Liver (tissue), 9 donors: Measurements from ENCODE around the gene TRIL. TPM values are rescaled to one million over a fixed set of nuclear protein-coding genes. Genes with fewer than 3 reads are reported as not detected.

ENCODE experiments used
- DNase-seq: peaks from one replicate; pipeline ENCODE4 v3.0.0-alpha.2; 2017; ENCODE audit warnings: low spot score
- H3K27ac ChIP-seq, 2 donors: one replicate each; pipeline ENCODE4 v1.7.0; 2013; ENCODE audit warnings: inconsistent platforms in 2 of 2, low read length in 2 of 2, control low read depth in 1 of 2, low read depth in 1 of 2, mild to moderate bottlenecking in 1 of 2
- H3K27me3 ChIP-seq, 4 donors: one replicate each; pipeline versions ENCODE4 v1.6.1 to v1.7.0; 2013; ENCODE audit warnings: low read length in 3 of 4, inconsistent platforms in 1 of 4, mild to moderate bottlenecking in 1 of 4, moderate library complexity in 1 of 4; ENCODE audit not compliant: control insufficient read depth in 4 of 4, insufficient read depth in 4 of 4
- H3K36me3 ChIP-seq, 4 donors: one replicate each; pipeline versions ENCODE4 v1.6.1 to v1.7.0; 2013; ENCODE audit warnings: low read length in 3 of 4, mild to moderate bottlenecking in 3 of 4, low read depth in 1 of 4, moderate library complexity in 1 of 4; ENCODE audit not compliant: control insufficient read depth in 4 of 4, insufficient read depth in 3 of 4
- H3K4me1 ChIP-seq, 4 donors: one replicate each; pipeline versions ENCODE4 v1.6.1 to v1.7.0; 2013; ENCODE audit warnings: low read length in 3 of 4, mild to moderate bottlenecking in 3 of 4, moderate library complexity in 1 of 4; ENCODE audit not compliant: control insufficient read depth in 4 of 4, insufficient read depth in 4 of 4
- H3K4me3 ChIP-seq, 3 donors: one replicate each; pipeline versions ENCODE4 v1.6.1 to v1.7.0; 2013; ENCODE audit warnings: low read length in 3 of 3, control low read depth in 1 of 3, low read depth in 1 of 3, mild to moderate bottlenecking in 1 of 3
- H3K9ac ChIP-seq, 2 donors: one replicate each; pipeline ENCODE4 v1.7.0; 2013; ENCODE audit warnings: low read length in 2 of 2, mild to moderate bottlenecking in 2 of 2, moderate library complexity in 2 of 2, control low read depth in 1 of 2, low read depth in 1 of 2
- H3K9me3 ChIP-seq, 4 donors: one replicate each; pipeline versions ENCODE4 v1.6.1 to v1.7.0; 2013; ENCODE audit warnings: low read length in 3 of 4; ENCODE audit not compliant: control insufficient read depth in 4 of 4
- EGR1 ChIP-seq, 2 donors: IDR thresholded peaks; 2 replicates each; pipeline ENCODE4 v1.6.1; 2016 to 2018; ENCODE audit warnings: antibody characterized with exemption in 2 of 2, low read depth in 2 of 2
- FOXA1 ChIP-seq: IDR thresholded peaks from 2 replicates; pipeline ENCODE4 v1.6.1; 2016; ENCODE audit warnings: antibody characterized with exemption
- FOXA2 ChIP-seq: IDR thresholded peaks from 2 replicates; pipeline ENCODE4 v1.6.1; 2016; ENCODE audit warnings: antibody characterized with exemption
- GABPA ChIP-seq, 2 donors: IDR thresholded peaks in 1 of 2; conservative IDR thresholded peaks in 1 of 2; 2 replicates each; pipeline ENCODE4 v1.6.1; 2016; ENCODE audit warnings: antibody characterized with exemption in 2 of 2, mild to moderate bottlenecking in 1 of 2, moderate library complexity in 1 of 2
- HNF4A ChIP-seq, 2 donors: conservative IDR thresholded peaks; 2 replicates each; pipeline ENCODE4 v1.6.1; 2016; ENCODE audit warnings: antibody characterized with exemption in 2 of 2, mild to moderate bottlenecking in 2 of 2
- HNF4G ChIP-seq: IDR thresholded peaks from 2 replicates; pipeline ENCODE4 v1.6.1; 2016; ENCODE audit warnings: antibody characterized with exemption
- JUND ChIP-seq, 2 donors: IDR thresholded peaks; 2 replicates each; pipeline ENCODE4 v1.6.1; 2016; ENCODE audit warnings: antibody characterized with exemption in 2 of 2
- NR2F2 ChIP-seq: IDR thresholded peaks from 2 replicates; pipeline ENCODE4 v1.6.1; 2016; ENCODE audit warnings: antibody characterized with exemption
- RAD21 ChIP-seq, 2 donors: IDR thresholded peaks; 2 replicates each; pipeline ENCODE4 v1.6.1; 2016; ENCODE audit warnings: antibody characterized with exemption in 2 of 2, mild to moderate bottlenecking in 2 of 2
- RXRA ChIP-seq, 2 donors: IDR thresholded peaks; 2 replicates each; pipeline ENCODE4 v1.6.1; 2017 to 2018; ENCODE audit warnings: antibody characterized with exemption in 2 of 2, mild to moderate bottlenecking in 1 of 2
- TAF1 ChIP-seq: conservative IDR thresholded peaks from 2 replicates; pipeline ENCODE4 v1.6.1; 2016; ENCODE audit warnings: antibody characterized with exemption, mild to moderate bottlenecking
- YY1 ChIP-seq: IDR thresholded peaks from 2 replicates; pipeline ENCODE4 v1.6.1; 2016; ENCODE audit warnings: antibody characterized with exemption, mild to moderate bottlenecking
- WGBS: extraction: QIAGEN DNeasy Blood & Tissue Kit; methylation state at CpG from one replicate; pipeline ENCODE4 v1.1.7; 2013; 5-methylcytosine and 5-hydroxymethylcytosine counted together
- polyA plus RNA-seq, 2 donors: library from polyadenylated mRNA; stranded (reverse) in 1 of 2; unstranded in 1 of 2; fragments of 200-250 nt in 1 of 2; fragments of >200 nt in 1 of 2; fragmentation: Nextera tagmentation in 1 of 2; extraction: Ambion mirVana in 1 of 2; gene quantifications; one replicate each; pipeline versions ENCODE4 v1.2.1 to v1.2.3, GENCODE V29; 2013 to 2015
- total RNA-seq, 2 donors: library from RNA; depleted of rRNA; stranded (reverse); fragments of >200 nt; gene quantifications; one replicate each; pipeline ENCODE4 v1.2.3, GENCODE V29; 2014
- TF ChIP-seq, protein P1 (sequence below): IDR thresholded peaks from 2 replicates; pipeline ENCODE4 v1.6.1; 2016; ENCODE audit warnings: antibody characterized with exemption
- TF ChIP-seq, protein P2 (sequence below): IDR thresholded peaks from 2 replicates; pipeline ENCODE4 v1.6.1; 2016; ENCODE audit warnings: antibody characterized with exemption
- TF ChIP-seq, protein P3 (sequence below): IDR thresholded peaks from 2 replicates; pipeline ENCODE4 v1.6.1; 2016; ENCODE audit warnings: antibody characterized with exemption
- TF ChIP-seq, protein P4 (sequence below): fragments of 150-350 bp; IDR thresholded peaks from 2 replicates; pipeline ENCODE4 v1.5.1; 2017; ENCODE audit warnings: improper control_type of control experiment, low read depth, low read length; ENCODE audit not compliant: missing input control
- TF ChIP-seq, protein P5 (sequence below): IDR thresholded peaks from 2 replicates; pipeline ENCODE4 v1.6.1; 2016; ENCODE audit warnings: antibody characterized with exemption, mild to moderate bottlenecking
- donor health status: healthy.
- donor health status: healthy.
- donor health status: healthy.
- donor health status: healthy.
- donor health status: healthy.

TRIL gene
- total and polyA plus RNA-seq, 4 donors = 0.06 to 0.67 (median 0.35) TPM

DNA sequence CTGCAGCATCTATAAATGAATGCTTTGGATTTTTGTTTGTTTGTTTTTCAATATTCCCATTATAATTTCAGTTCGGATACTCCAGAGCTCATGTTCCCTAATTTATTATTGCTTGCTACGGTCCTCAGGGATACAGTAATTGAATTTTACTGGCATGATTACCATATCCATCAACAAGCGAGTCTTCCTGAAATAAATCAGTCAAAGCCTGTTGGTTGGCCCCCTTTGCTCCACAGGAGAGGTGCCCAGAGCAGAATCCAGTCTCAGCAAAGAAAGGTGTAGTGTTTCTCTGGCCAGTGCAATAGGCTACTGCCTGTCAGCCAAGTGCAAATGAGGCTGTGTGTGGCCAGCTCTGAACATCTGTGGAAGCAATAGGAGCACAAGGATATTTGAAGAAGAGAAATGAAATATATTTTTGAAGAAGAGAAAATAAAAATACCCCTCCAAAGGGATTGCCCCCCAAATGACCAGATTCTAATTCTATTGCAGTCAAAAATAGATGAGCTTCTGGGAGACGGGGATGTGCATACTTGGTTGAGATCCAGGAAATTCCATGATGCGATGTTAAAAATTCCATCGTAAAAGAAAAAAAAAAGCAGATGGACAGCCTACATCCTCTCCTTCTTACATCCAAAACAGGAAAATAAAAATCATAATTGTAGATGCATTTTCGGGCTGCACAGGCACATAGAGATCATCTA, 18.1 kb downstream of the TRIL start:
- H3K36me3 ChIP-seq = no peaks in the 10 kb centered on the region
- no peaks in the 10 kb centered on the region for H3K27me3 ChIP-seq
- 81% methylated on average over 7 of the region's 7 CpGs for WGBS
- H3K4me1 ChIP-seq = no peaks in the 10 kb centered on the region
- H3K9me3 ChIP-seq = no peaks in the 10 kb centered on the region
- no peak overlapping the region for H3K27ac ChIP-seq
- no peak for DNase-seq
- no peak for TF ChIP-seq HNF4A (conservative IDR thresholded peaks at IDR 0.05)
- no peak for TF ChIP-seq EGR1 (IDR thresholded peaks at IDR 0.05; ENCODE audit: low read depth in 2 of 2)
- TF ChIP-seq, protein P1, sequence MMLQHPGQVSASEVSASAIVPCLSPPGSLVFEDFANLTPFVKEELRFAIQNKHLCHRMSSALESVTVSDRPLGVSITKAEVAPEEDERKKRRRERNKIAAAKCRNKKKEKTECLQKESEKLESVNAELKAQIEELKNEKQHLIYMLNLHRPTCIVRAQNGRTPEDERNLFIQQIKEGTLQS = no peak
- no peak for TF ChIP-seq YY1
- TF ChIP-seq, protein P2, sequence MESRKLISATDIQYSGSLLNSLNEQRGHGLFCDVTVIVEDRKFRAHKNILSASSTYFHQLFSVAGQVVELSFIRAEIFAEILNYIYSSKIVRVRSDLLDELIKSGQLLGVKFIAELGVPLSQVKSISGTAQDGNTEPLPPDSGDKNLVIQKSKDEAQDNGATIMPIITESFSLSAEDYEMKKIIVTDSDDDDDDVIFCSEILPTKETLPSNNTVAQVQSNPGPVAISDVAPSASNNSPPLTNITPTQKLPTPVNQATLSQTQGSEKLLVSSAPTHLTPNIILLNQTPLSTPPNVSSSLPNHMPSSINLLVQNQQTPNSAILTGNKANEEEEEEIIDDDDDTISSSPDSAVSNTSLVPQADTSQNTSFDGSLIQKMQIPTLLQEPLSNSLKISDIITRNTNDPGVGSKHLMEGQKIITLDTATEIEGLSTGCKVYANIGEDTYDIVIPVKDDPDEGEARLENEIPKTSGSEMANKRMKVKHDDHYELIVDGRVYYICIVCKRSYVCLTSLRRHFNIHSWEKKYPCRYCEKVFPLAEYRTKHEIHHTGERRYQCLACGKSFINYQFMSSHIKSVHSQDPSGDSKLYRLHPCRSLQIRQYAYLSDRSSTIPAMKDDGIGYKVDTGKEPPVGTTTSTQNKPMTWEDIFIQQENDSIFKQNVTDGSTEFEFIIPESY = no peak
- TF ChIP-seq, protein P3, sequence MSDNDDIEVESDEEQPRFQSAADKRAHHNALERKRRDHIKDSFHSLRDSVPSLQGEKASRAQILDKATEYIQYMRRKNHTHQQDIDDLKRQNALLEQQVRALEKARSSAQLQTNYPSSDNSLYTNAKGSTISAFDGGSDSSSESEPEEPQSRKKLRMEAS = no peak
- TF ChIP-seq NR2F2 = no peak
- TF ChIP-seq, protein P4, sequence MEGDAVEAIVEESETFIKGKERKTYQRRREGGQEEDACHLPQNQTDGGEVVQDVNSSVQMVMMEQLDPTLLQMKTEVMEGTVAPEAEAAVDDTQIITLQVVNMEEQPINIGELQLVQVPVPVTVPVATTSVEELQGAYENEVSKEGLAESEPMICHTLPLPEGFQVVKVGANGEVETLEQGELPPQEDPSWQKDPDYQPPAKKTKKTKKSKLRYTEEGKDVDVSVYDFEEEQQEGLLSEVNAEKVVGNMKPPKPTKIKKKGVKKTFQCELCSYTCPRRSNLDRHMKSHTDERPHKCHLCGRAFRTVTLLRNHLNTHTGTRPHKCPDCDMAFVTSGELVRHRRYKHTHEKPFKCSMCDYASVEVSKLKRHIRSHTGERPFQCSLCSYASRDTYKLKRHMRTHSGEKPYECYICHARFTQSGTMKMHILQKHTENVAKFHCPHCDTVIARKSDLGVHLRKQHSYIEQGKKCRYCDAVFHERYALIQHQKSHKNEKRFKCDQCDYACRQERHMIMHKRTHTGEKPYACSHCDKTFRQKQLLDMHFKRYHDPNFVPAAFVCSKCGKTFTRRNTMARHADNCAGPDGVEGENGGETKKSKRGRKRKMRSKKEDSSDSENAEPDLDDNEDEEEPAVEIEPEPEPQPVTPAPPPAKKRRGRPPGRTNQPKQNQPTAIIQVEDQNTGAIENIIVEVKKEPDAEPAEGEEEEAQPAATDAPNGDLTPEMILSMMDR = no peak
- no peak for TF ChIP-seq GABPA (IDR thresholded peaks at IDR 0.05 in 1 of 2, conservative IDR thresholded peaks at IDR 0.05 in 1 of 2)
- TF ChIP-seq RXRA (IDR thresholded peaks at IDR 0.05) = no peak
- TF ChIP-seq FOXA1 = no peak
- TF ChIP-seq TAF1 = no peak
- TF ChIP-seq JUND (IDR thresholded peaks at IDR 0.05) = no peak
- no peak for TF ChIP-seq FOXA2
- TF ChIP-seq, protein P5, sequence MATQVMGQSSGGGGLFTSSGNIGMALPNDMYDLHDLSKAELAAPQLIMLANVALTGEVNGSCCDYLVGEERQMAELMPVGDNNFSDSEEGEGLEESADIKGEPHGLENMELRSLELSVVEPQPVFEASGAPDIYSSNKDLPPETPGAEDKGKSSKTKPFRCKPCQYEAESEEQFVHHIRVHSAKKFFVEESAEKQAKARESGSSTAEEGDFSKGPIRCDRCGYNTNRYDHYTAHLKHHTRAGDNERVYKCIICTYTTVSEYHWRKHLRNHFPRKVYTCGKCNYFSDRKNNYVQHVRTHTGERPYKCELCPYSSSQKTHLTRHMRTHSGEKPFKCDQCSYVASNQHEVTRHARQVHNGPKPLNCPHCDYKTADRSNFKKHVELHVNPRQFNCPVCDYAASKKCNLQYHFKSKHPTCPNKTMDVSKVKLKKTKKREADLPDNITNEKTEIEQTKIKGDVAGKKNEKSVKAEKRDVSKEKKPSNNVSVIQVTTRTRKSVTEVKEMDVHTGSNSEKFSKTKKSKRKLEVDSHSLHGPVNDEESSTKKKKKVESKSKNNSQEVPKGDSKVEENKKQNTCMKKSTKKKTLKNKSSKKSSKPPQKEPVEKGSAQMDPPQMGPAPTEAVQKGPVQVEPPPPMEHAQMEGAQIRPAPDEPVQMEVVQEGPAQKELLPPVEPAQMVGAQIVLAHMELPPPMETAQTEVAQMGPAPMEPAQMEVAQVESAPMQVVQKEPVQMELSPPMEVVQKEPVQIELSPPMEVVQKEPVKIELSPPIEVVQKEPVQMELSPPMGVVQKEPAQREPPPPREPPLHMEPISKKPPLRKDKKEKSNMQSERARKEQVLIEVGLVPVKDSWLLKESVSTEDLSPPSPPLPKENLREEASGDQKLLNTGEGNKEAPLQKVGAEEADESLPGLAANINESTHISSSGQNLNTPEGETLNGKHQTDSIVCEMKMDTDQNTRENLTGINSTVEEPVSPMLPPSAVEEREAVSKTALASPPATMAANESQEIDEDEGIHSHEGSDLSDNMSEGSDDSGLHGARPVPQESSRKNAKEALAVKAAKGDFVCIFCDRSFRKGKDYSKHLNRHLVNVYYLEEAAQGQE = no peak
- TF ChIP-seq HNF4G = no peak
- TF ChIP-seq RAD21 (IDR thresholded peaks at IDR 0.05) = no peak
- no peak overlapping the region for H3K9ac ChIP-seq
- no peak overlapping the region for H3K4me3 ChIP-seq
